Ramos (cell line): Measurements from ENCODE around the gene DMBT1.

ENCODE experiments used
- in situ Hi-C: fragments of 300-500 bp; cut with MboI; formaldehyde crosslinking; loops from one replicate; pipeline ENCODE4 v1.14.3; 2022; ENCODE audit warnings: low sequenced_read_pairs; ENCODE audit not compliant: unreplicated experiment

Gene DMBT1

GRCh38 chr10:122546242-122546641 is 14.3 kb upstream of the DMBT1 start:
- in situ Hi-C loops: no loop called here

GRCh38 chr10:122548407-122549085 is 12.0 kb upstream of the DMBT1 start:
- in situ Hi-C loops: no loop called here

GRCh38 chr10:122549636-122550035 is 10.9 kb upstream of the DMBT1 start:
- in situ Hi-C loops: no loop called here

GRCh38 chr10:122550427-122550826 is 10.1 kb upstream of the DMBT1 start:
- in situ Hi-C loops: no loop called here

GRCh38 chr10:122550983-122551382 is 9.6 kb upstream of the DMBT1 start:
- in situ Hi-C loops: no loop called here

GRCh38 chr10:122551450-122551849 is 9.1 kb upstream of the DMBT1 start:
- in situ Hi-C loops: no loop called here

GRCh38 chr10:122553341-122553740 is 7.2 kb upstream of the DMBT1 start:
- in situ Hi-C loops: no loop called here

- in situ Hi-C loops: no loop called here
These were observed 6.2 kb upstream of the DMBT1 start for GRCh38 chr10:122554131-122555036.

GRCh38 chr10:122555442-122555841 is 5.1 kb upstream of the DMBT1 start:
- in situ Hi-C loops: no loop called here

- in situ Hi-C loops: no loop called here
These were observed 3.0 kb upstream of the DMBT1 start for GRCh38 chr10:122557516-122557915.

- in situ Hi-C loops: no loop called here
These were observed 2.1 kb upstream of the DMBT1 start for GRCh38 chr10:122558452-122558851.

- in situ Hi-C loops: no loop called here
These were observed 1.3 kb upstream of the DMBT1 start for GRCh38 chr10:122559228-122559627.

- in situ Hi-C loops: no loop called here
These were observed 658 bp downstream of the DMBT1 start for GRCh38 chr10:122561212-122561611.

- in situ Hi-C loops: no loop called here
These were observed 1.2 kb downstream of the DMBT1 start for GRCh38 chr10:122561792-122562191.

- in situ Hi-C loops: no loop called here
These were observed 4.4 kb downstream of the DMBT1 start for GRCh38 chr10:122564980-122565379.

GRCh38 chr10:122565766-122566206 is 5.2 kb downstream of the DMBT1 start:
- in situ Hi-C loops: no loop called here

GRCh38 chr10:122566632-122567031 is 6.1 kb downstream of the DMBT1 start:
- in situ Hi-C loops: no loop called here

- in situ Hi-C loops: no loop called here
These were observed 6.6 kb downstream of the DMBT1 start for GRCh38 chr10:122567056-122567660.

GRCh38 chr10:122568551-122568950 is 8.0 kb downstream of the DMBT1 start:
- in situ Hi-C loops: no loop called here

- in situ Hi-C loops: no loop called here
These were observed 10.4 kb downstream of the DMBT1 start for GRCh38 chr10:122570920-122571319.

- in situ Hi-C loops: no loop called here
These were observed 11.3 kb downstream of the DMBT1 start for GRCh38 chr10:122571892-122572291.
